SKM-1 treated with dmso at 0.1 percent for 144 hours (cell line): ENCODE data around the gene NUP160.
"Not testable (repeated sequence)": the region's sequence is repeated elsewhere in the genome, so short reads cannot be mapped to it uniquely, and the experiment has no call there.

ENCODE experiments used
- DNase-seq: peaks from one replicate; lab custom pipeline; 2025; ENCODE audit not compliant: unreplicated experiment; lab: John Stamatoyannopoulos, UW

The NUP160 gene

DNA sequence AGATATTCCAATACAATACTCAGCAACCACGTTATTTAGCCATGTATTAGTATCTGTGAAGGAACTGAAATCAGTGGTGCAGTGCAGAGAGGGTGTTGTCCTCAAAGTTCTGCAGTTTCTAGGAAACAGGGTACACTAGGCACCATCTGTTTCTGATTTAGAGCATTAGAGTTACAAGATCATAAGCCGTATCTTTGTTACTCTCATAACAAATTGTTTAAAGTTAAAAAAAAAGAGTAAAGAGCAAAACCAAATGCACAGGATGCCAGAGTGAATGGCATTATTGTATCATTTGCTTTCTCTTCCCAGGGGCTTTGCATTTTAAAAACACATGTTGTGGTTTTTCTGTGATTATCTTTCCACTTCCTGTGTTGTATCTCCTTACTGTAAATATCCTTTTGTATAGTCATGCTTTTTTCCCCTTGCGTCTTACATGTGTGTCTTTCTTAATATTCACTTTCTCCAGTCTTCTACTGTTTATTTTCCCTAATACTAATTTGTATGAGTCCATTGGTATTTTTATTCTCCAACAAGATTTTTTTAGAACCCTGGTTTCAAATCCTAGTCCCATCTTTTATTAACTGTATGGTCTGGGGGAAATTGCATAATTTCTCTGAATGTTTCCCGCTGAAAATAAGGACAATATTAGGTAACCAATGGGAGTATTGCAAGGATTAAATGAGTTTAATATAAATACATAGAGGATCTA, 15.2 kb upstream of the NUP160 start:
- no peak for DNase-seq

GRCh38 chr11:47861728-47862127, 13.6 kb upstream of the NUP160 start:
- DNase-seq: no peak

GRCh38 chr11:47860536-47860935, 12.4 kb upstream of the NUP160 start:
- DNase-seq: no peak

DNA sequence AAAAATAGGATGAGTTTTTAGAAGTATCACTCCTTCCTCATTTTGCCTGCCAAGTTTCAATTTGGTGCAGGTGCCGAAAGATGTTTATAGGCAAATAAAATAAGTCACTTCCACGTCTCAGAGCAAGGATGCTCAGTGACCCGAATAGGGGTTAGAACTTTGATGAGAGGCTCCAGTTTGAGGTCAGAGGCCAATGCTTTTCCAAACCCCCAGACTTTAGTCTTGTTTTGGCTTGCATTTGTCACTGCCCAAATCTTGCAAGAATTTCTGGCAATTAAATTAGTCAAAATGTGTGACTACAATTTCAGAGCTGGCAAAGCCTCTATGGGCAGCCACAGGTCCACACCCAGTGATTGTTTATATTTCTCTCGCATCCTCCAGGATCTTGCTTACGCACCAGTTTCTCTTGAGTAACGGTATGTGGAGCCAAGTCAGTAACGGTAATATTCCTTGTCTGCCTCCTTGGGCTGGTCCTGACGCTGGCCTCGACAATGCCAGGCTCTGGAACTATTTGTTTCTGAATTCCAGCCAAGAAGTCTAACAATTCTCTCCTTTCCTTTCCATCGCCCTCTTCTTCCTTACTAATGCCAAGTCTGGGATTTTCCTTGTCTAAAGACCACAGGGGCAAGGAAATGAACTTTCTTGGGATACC, 9.9 kb upstream of the NUP160 start:
- no peak for DNase-seq

DNA sequence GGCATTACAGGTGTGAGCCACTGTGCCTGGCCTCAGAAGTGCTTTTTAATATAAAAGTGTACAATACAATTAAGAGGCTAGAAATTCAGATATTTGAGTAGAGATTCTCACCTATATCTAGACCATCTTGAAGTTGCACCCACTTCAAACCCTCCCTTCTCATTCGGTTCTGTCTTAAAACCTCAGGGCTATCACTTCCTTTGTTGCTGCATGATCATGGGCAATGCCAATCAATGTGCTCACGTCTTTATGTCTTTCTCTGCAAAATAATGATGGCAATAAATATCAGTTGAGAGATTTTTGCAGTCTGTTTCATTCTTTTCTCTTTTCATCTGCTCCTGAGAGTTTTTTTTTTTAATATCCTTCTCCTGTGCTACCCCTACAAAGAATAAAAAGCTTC, 9.3 kb upstream of the NUP160 start:
- no peak for DNase-seq

- DNase-seq: no peak
Observed at GRCh38 chr11:47856186-47856585, 8.0 kb upstream of the NUP160 start.

- DNase-seq: no peak
Observed at GRCh38 chr11:47854667-47855066, 6.5 kb upstream of the NUP160 start.

- no peak for DNase-seq
Observed at GRCh38 chr11:47852053-47852452, 3.9 kb upstream of the NUP160 start.

- peak; percentile 69 for DNase-seq
Observed at GRCh38 chr11:47850337-47850736, 2.2 kb upstream of the NUP160 start.

DNA sequence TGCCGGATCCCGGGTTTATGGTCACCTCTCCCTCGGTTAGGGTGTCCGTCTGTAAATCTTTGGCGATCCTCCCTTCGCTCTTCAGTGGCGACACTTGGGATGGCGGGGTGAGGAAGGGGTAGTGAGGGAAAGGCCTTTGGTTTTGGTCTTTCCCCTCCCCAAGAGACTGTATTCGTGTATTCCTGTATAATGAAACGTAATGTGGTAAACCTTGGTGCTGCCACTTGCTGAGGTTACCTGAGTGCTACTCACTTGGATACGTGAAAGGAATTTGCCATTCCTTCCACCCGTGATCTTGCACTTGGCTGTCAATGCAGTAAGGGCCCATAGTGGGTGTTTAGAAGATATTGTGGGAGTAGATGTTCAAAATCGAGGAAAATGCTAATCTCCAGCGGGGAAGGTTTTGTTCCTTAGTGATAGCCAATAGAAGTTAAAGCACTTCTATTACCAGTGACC, 578 bp upstream of the NUP160 start:
- no peak for DNase-seq

GRCh38 chr11:47847537-47847891, 636 bp downstream of the NUP160 start:
- no peak for DNase-seq

GRCh38 chr11:47846998-47847397, 1.2 kb downstream of the NUP160 start:
- DNase-seq: no peak

DNA sequence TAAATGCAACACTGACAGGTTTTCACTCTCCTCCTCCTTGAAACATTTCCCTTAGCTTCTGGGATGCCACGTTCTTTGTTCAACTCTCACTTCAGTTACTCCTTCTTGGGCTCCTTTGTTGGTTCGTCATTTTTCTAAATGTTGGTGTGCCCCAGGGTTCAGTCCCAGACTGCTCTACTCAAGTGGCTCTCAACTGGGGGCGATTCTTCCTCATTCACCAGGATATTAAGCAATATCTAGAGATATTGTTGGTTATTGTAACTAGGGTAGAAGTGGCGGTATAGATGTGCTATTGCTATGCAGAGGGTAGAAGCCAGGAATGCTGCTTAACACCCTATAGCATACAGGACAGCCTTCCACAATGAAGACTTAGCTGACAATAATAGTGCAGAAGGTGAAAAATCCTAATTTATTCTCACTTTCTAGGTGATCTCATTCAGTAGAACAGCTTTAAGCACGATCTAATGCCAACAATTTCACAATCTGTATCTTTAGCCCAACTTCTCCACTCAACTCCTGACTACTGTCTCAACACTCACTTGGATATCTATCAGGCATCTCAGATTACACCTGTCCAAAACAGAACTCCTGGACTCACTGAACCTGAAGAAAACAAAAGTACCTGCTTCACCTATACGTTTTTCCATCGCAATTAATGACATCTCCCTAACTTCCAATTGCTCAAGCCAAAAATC, 4.6 kb downstream of the NUP160 start:
- peak; percentile 5 for DNase-seq

DNA sequence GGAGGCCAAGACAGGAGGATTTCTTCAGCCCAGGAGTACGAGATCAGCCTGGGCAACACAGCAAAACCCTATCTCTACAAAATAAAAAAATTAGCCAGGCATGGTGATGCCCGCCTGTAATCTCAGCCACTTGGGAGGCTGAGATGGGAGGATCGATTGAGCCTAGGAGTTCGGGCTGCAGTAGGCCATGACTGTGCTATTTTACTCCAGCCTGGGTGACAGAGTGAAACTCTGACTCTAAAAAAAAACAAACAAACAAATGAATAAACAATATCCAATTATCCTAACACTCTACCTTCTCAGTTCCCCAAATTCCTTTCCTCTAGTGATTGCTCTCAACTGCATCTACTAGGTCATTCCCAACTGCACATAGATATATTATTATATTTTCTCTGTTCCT, 5.4 kb downstream of the NUP160 start:
- no peak for DNase-seq

- DNase-seq: no peak
Observed at GRCh38 chr11:47837929-47838328, 10.2 kb downstream of the NUP160 start.

GRCh38 chr11:47837292-47837691, 10.9 kb downstream of the NUP160 start:
- DNase-seq: no peak

- DNase-seq: not testable (repeated sequence)
Observed at GRCh38 chr11:47830013-47830412, 18.1 kb downstream of the NUP160 start.

GRCh38 chr11:47828284-47828683, 19.9 kb downstream of the NUP160 start:
- DNase-seq: no peak

DNA sequence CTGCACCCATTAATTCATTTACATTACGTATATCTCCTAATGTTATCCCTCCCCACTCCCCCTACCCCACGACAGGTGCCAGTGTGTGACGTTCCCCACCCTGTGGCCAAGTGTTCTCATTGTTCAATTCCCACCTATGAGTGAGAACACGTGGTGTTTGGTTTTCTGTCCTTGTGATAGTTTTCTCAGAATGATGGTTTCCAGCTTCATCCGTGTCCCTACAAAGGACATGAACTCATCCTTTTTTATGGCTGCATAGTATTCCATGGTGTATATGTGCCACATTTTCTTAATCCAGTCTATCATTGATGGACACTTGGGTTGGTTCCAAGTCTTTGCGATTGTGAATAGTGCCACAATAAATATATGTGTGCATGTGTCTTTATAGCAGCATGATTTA, 25.5 kb downstream of the NUP160 start:
- not testable (repeated sequence) for DNase-seq

- no peak for DNase-seq
Observed at GRCh38 chr11:47819743-47820142, 28.4 kb downstream of the NUP160 start.

DNA sequence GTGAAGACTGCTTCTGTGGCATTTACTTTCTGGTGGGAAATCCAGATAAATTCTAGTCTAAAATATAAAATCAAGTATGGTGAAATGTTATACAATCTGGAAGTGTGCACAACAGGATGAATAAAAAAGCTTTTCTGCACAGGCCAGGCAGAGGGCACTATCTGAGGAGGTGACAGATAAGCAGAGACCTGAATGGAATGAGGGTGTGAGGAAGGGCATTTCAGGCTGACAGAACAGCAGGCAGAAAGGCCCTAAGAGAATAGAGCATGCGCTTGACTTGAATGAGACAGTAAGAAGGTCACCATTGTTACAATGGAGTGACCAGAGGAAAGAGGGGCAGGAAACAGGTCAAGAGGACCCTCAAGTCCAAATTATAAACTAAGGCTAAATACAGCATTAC, 47.4 kb downstream of the NUP160 start:
- DNase-seq: no peak

DNA sequence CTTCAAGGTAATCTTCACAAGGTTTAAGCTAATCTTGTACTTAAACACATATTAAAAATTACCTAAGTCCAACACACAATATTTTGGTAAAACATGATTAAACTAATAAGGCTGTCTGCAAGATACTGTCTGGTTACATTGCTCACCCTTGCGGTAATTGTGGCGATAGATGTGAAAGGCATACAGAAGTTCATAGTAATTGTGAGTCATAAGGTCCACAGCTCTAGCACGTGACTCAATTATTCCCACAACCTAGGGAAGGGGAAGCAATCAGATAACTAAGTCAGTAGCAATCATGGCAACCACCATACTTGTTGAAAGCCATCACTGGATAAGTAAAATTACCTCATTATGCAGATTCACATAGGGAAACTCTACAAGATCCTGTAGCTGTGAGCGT, 50.5 kb downstream of the NUP160 start:
- no peak for DNase-seq
